AG10803 (cell line): ENCODE results near the gene AKAP8L.
A peak's percentile ranks its signal among the peaks of the same experiment; 100 is the strongest.

Experiments
- DNase-seq: peaks from one replicate; pipeline ENCODE4 v3.0.0; 2010; ENCODE audit warnings: low read depth
- H3K4me3 ChIP-seq: 2 replicates; pipeline ENCODE4 v1.5.1; 2011; ENCODE audit warnings: mild to moderate bottlenecking, low read length, control low read depth
- CTCF ChIP-seq: conservative IDR thresholded peaks from 2 replicates; pipeline ENCODE4 v1.5.1; 2011; ENCODE audit warnings: mild to moderate bottlenecking, low read length, control low read depth, inconsistent platforms

The AKAP8L gene

GRCh38 chr19:15331419-15332310, 87.1 kb downstream of the AKAP8L start:
- H3K4me3 ChIP-seq, result peak overlapping the region; percentile 90
- no peak for TF ChIP-seq CTCF
- peak; percentile 39 for DNase-seq

GRCh38 chr19:15330801-15331418, 87.9 kb downstream of the AKAP8L start:
- TF ChIP-seq CTCF, result no peak
- peak overlapping the region; percentile 90 for H3K4me3 ChIP-seq
- peak; percentile 68 for DNase-seq
